ENCODE data around the gene ZNF777. TPM values are rescaled to one million over a fixed set of nuclear protein-coding genes. Genes with fewer than 3 reads are reported as not detected.

ZNF777 gene
- polyA plus RNA-seq, 1 donor from 2014 or later = 6.1 TPM

DNA sequence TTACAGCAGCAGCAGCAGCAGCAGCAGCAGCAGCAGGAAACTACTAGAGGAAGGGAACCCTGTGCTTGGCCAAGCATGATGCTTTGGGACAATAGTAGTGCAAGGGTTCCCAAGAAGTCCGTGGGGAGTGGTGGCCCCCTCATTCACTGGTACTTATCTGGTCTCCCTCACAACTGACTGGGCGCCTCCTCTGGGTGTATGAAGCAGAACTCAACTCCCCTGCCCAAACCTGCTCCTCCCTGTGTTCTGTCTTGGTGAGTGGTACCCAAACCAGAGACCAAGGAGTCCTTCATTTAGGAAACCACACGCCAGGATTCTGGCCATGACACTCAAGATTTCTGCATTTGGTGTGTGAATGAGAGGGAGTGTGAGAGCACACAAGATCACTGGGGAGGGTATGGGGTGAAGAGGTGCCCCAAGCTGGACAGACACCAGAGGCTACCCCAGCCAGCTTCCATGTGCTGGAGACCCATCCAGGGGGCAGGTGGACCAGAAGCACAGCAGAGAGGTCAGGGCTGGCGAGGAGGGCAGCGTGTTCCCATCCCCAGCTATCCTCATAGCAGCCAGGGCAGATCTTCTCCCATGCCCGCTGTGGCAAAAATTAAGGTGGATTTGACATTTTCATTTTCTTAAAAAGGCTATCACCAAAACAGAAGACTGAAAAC, 10.6 kb upstream of the ZNF777 start:
- no peak overlapping the region for H3K4me2 ChIP-seq (ENCODE audit: low read length)
- H3K79me2 ChIP-seq (replicated peaks; ENCODE audit: insufficient read depth, low read length) = no peaks in the 10 kb centered on the region
- no peak overlapping the region for H3K27ac ChIP-seq (ENCODE audit: low read length)
- no peaks in the 10 kb centered on the region for H3K9me2 ChIP-seq (ENCODE audit: insufficient read depth, low read length)
- no peak overlapping the region for H3K4me3 ChIP-seq (ENCODE audit: low read length)
- no peak overlapping the region for H2AFZ ChIP-seq (ENCODE audit: low read depth, low read length)
- H3K36me3 ChIP-seq (ENCODE audit: insufficient read depth, low read length) = peaks cover under 1% of the 10 kb centered on the region
- H4K20me1 ChIP-seq (ENCODE audit: insufficient read depth) = no peaks in the 10 kb centered on the region
- H3K9ac ChIP-seq (ENCODE audit: low read length) = no peak overlapping the region
- no peaks in the 10 kb centered on the region for H3K9me3 ChIP-seq (ENCODE audit: low read length)
- no peaks in the 10 kb centered on the region for H3K27me3 ChIP-seq (ENCODE audit: insufficient read depth, low read depth, low read length)
- H3F3A ChIP-seq (ENCODE audit: insufficient read depth, low read length, poor library complexity, severe bottlenecking) = no peaks in the 10 kb centered on the region
- TF ChIP-seq EP300 (conservative IDR thresholded peaks at IDR 0.05; ENCODE audit: poor library complexity, severe bottlenecking) (no peak), RAD21 (conservative IDR thresholded peaks at IDR 0.05) (no peak), MXI1 (conservative IDR thresholded peaks at IDR 0.05; ENCODE audit: poor library complexity, severe bottlenecking) (no peak)
- TF ChIP-seq, protein P1, sequence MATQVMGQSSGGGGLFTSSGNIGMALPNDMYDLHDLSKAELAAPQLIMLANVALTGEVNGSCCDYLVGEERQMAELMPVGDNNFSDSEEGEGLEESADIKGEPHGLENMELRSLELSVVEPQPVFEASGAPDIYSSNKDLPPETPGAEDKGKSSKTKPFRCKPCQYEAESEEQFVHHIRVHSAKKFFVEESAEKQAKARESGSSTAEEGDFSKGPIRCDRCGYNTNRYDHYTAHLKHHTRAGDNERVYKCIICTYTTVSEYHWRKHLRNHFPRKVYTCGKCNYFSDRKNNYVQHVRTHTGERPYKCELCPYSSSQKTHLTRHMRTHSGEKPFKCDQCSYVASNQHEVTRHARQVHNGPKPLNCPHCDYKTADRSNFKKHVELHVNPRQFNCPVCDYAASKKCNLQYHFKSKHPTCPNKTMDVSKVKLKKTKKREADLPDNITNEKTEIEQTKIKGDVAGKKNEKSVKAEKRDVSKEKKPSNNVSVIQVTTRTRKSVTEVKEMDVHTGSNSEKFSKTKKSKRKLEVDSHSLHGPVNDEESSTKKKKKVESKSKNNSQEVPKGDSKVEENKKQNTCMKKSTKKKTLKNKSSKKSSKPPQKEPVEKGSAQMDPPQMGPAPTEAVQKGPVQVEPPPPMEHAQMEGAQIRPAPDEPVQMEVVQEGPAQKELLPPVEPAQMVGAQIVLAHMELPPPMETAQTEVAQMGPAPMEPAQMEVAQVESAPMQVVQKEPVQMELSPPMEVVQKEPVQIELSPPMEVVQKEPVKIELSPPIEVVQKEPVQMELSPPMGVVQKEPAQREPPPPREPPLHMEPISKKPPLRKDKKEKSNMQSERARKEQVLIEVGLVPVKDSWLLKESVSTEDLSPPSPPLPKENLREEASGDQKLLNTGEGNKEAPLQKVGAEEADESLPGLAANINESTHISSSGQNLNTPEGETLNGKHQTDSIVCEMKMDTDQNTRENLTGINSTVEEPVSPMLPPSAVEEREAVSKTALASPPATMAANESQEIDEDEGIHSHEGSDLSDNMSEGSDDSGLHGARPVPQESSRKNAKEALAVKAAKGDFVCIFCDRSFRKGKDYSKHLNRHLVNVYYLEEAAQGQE (IDR thresholded peaks at IDR 0.05; ENCODE audit: borderline replicate concordance) = no peak

DNA sequence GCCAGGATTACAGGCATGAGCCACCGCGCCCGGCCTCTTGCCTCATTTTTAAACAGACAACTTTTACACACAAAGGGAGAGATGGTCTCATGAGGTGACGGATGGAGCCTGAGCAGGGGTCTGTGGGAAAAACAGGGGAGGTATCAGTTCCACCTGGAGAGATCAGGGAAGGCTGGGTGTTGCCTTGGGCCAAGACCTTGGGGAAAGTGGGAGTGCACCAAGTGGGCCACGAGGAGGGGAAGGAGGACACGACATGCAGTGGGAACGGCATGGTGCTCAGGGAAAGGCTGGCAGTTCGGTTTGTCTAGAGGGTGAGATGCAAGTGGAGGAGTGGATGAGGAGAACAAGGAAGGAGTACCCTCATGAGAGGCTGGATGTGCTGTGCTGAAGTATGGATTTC, 8.9 kb upstream of the ZNF777 start:
- H3K4me2 ChIP-seq (ENCODE audit: low read length) = no peak overlapping the region
- no peak overlapping the region for H3K9ac ChIP-seq (ENCODE audit: low read length)
- H3K27ac ChIP-seq (ENCODE audit: low read length) = no peak overlapping the region

DNA sequence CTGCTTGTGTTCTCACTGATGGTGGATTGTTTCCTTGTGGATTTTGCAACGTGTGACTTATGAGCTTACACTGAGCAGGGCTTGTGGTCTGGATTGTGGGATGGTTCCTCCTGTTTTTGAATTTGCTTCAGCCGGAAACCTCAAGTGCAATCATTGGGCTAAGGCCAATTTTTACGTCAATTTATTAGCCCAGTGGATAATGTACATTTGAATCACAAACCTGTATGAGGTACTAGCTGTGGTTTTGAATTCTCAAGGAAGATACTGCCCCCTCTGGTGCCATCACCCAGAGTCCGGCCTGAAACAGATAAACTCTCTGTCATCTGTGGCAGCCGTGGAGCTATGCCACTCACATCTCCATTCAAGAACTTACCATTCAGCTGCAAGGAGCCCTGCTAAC, 7.3 kb upstream of the ZNF777 start:
- Histone ChIP-seq H3K4me3 (ENCODE audit: low read length) (no peak overlapping the region), H3K27ac (ENCODE audit: low read length) (no peak overlapping the region), H3K9ac (ENCODE audit: low read length) (no peak overlapping the region), H4K20me1 (ENCODE audit: insufficient read depth) (no peaks in the 10 kb centered on the region), H2AFZ (ENCODE audit: low read depth, low read length) (no peak overlapping the region), H3K27me3 (ENCODE audit: insufficient read depth, low read depth, low read length) (no peaks in the 10 kb centered on the region), H3K9me2 (ENCODE audit: insufficient read depth, low read length) (no peaks in the 10 kb centered on the region), H3K4me2 (ENCODE audit: low read length) (no peak overlapping the region), H3K9me3 (ENCODE audit: low read length) (no peaks in the 10 kb centered on the region), H3F3A (ENCODE audit: insufficient read depth, low read length, poor library complexity, severe bottlenecking) (no peaks in the 10 kb centered on the region), H3K79me2 (replicated peaks; ENCODE audit: insufficient read depth, low read length) (no peaks in the 10 kb centered on the region), H3K36me3 (ENCODE audit: insufficient read depth, low read length) (no peaks in the 10 kb centered on the region)
- TF ChIP-seq EZH2 (IDR thresholded peaks at IDR 0.05; ENCODE audit: borderline replicate concordance, insufficient read depth, low read length, poor library complexity, severe bottlenecking) (no peak), MXI1 (conservative IDR thresholded peaks at IDR 0.05; ENCODE audit: poor library complexity, severe bottlenecking) (no peak), RAD21 (conservative IDR thresholded peaks at IDR 0.05) (no peak), TAF1 (IDR thresholded peaks at IDR 0.05; ENCODE audit: low read depth) (no peak), POLR2AphosphoS5 (IDR thresholded peaks at IDR 0.05) (no peak), SMC3 (conservative IDR thresholded peaks at IDR 0.05; ENCODE audit: poor library complexity) (no peak), EP300 (conservative IDR thresholded peaks at IDR 0.05; ENCODE audit: poor library complexity, severe bottlenecking) (no peak)
- TF ChIP-seq, protein P1 (IDR thresholded peaks at IDR 0.05; ENCODE audit: borderline replicate concordance) = no peak
- TF ChIP-seq, protein P2, sequence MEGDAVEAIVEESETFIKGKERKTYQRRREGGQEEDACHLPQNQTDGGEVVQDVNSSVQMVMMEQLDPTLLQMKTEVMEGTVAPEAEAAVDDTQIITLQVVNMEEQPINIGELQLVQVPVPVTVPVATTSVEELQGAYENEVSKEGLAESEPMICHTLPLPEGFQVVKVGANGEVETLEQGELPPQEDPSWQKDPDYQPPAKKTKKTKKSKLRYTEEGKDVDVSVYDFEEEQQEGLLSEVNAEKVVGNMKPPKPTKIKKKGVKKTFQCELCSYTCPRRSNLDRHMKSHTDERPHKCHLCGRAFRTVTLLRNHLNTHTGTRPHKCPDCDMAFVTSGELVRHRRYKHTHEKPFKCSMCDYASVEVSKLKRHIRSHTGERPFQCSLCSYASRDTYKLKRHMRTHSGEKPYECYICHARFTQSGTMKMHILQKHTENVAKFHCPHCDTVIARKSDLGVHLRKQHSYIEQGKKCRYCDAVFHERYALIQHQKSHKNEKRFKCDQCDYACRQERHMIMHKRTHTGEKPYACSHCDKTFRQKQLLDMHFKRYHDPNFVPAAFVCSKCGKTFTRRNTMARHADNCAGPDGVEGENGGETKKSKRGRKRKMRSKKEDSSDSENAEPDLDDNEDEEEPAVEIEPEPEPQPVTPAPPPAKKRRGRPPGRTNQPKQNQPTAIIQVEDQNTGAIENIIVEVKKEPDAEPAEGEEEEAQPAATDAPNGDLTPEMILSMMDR (IDR thresholded peaks at IDR 0.05; ENCODE audit: poor library complexity, severe bottlenecking) = no peak

More for the DNA sequence above, 8.9 kb upstream of the ZNF777 start:
- H2AFZ ChIP-seq (ENCODE audit: low read depth, low read length) = no peak overlapping the region
- H3K9me3 ChIP-seq (ENCODE audit: low read length) = no peaks in the 10 kb centered on the region
- H3K27me3 ChIP-seq (ENCODE audit: insufficient read depth, low read depth, low read length) = no peaks in the 10 kb centered on the region
- H3F3A ChIP-seq (ENCODE audit: insufficient read depth, low read length, poor library complexity, severe bottlenecking) = no peaks in the 10 kb centered on the region
- no peaks in the 10 kb centered on the region for H4K20me1 ChIP-seq (ENCODE audit: insufficient read depth)
- no peak overlapping the region for H3K4me3 ChIP-seq (ENCODE audit: low read length)
- no peaks in the 10 kb centered on the region for H3K9me2 ChIP-seq (ENCODE audit: insufficient read depth, low read length)
- no peaks in the 10 kb centered on the region for H3K36me3 ChIP-seq (ENCODE audit: insufficient read depth, low read length)
- H3K79me2 ChIP-seq (replicated peaks; ENCODE audit: insufficient read depth, low read length) = no peaks in the 10 kb centered on the region
- TF ChIP-seq SMC3 (conservative IDR thresholded peaks at IDR 0.05; ENCODE audit: poor library complexity) = no peak
- TF ChIP-seq EP300 (conservative IDR thresholded peaks at IDR 0.05; ENCODE audit: poor library complexity, severe bottlenecking) = no peak
- TF ChIP-seq TAF1 (IDR thresholded peaks at IDR 0.05; ENCODE audit: low read depth) = no peak
- no peak for TF ChIP-seq EZH2 (IDR thresholded peaks at IDR 0.05; ENCODE audit: borderline replicate concordance, insufficient read depth, low read length, poor library complexity, severe bottlenecking)
